Measurements from ENCODE around the gene DEPDC4.

Gene DEPDC4

GRCh38 chr12:100211698-100212097 lies 55.2 kb downstream of the DEPDC4 start:
- DNase-seq = no peak

- no peak for DNase-seq
Observed at GRCh38 chr12:100208834-100209233, 58.0 kb downstream of the DEPDC4 start.

GRCh38 chr12:100207311-100207710 lies 59.6 kb downstream of the DEPDC4 start:
- DNase-seq = no peak

DNA sequence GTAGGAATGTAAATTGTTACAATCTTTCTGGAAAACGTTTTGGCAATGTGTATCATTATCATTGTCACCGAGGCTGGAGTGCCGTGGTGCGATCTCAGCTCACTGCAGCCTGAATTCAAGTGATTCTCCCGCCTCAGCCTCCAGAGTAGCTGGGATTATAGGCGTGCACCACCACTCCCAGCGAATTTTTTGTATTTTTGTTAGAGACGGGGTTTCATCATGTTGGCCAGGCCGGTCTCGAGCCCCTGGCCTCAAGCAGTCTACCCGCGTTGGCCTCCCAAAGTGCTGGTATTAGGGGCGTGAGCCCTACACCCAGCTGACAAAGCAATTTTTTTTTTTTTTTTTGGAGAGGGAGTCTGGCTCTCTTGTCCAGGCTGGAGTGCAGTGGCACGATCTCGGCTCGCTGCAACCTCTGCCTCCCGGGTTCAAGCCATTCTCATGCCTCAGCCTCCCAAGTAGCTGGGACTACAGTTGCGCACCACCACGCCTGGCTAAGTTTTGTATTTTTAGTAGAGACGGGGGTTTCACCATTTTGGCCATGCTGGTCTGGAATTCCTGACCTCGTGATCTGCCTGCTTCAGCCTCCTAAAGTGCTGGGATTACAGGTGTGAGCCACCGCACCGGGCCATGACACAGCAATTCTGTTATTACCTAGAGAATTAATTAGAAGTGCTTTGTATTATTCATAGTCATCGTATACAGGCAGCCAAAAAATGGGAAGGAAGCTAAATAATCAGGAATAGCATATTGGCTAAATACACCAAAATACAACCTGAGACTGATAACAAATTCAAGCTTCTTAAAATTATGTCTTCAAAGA lies 65.1 kb downstream of the DEPDC4 start:
- no peak for DNase-seq

DNA sequence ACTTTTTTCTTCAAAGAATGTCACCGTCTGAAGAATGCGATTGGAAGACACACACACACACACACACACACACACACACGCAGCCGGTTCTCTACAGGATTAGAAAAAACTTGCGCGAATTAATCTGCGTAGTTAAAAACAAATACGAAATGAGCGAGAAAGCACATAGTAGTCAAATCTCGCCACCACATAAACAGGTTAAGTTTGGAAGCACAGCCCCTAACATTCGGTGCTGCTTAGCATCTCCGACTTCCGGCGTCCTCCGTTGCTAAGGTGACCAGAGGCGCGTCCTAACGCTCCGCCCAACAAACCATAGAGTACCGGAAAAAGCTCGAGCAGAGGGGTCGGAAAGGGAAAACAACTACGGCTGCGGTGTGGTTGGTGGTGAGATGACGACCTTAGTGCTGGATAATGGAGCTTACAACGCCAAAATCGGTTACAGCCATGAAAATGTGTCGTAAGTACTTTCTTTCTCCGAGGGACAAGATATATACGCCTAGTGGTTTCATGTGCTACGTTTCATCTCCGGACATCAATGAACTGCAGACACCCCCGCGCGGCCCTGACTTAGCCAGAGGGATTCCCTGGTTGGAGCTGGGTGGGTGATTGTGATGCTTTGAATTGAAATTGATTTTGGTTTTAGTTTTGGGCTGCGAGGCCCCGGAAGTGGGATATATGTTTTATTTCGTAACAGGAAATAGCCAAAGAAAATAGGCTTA lies 66.3 kb downstream of the DEPDC4 start, which contains the start of gene ACTR6:
Gene ACTR6 (plus strand): TSS at position 353 of the 719 bp plus-strand sequence. CDS start 37 bp downstream, at position 390.
- peak; percentile 79 for DNase-seq

GRCh38 chr12:100199347-100200149 lies 67.3 kb downstream of the DEPDC4 start:
- DNase-seq = no peak

- no peak for DNase-seq
Observed at GRCh38 chr12:100199023-100199346, 67.9 kb downstream of the DEPDC4 start.

DNA sequence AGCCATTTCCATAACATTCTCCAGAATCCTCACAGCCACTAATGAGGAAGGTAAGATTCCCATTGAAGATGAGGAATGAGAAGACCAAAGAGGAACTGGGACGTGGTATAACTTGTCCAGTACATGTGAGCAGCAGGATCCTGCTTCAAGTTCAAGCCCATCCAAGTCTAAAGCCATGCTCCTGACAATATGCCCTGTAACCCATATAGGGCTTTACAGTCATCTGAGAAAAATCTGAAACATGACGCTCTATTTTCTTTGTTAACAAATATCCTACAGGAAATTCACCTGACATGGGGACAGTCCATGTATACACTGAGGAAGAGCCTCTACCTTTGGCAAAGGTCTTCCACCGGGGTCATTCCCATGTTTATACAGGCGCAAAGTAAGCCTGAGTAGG lies 69.4 kb downstream of the DEPDC4 start:
- DNase-seq = no peak

DNA sequence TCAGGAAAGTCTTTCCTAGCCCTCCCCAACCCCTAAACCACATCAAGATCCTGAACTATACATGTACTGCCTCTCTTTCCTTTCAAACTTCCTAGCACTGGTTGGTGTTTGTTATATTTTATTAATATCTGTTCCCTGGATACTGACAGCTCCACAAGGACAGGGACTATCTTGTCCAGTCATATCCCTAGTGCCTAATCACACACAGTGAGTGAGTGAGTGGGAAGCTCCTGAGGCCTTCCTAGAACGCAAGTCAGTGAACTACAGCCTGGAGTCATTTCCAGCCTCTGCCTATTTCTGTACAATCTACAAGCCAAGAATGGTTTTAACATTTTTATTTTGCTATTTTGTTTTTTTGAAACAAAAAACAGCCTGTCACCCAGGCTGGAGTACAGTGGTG lies 73.8 kb downstream of the DEPDC4 start:
- no peak for DNase-seq

Measured in SIG-M5 (cell line).